HFF-Myc (cell line): ENCODE data around the gene UTS2R.
"Not testable (repeated sequence)": the region's sequence is repeated elsewhere in the genome, so short reads cannot be mapped to it uniquely, and the experiment has no call there.

Experiments
- DNase-seq: peaks from one replicate; pipeline ENCODE4 v3.0.0-alpha.2; 2011; ENCODE audit warnings: low read depth; ENCODE audit errors: extremely low read depth
- H3K4me3 ChIP-seq: replicated peaks from 2 replicates; pipeline ENCODE4 v1.5.1; 2011; ENCODE audit warnings: low read depth, mild to moderate bottlenecking, control low read depth, low read length
- CTCF ChIP-seq: IDR thresholded peaks from 2 replicates; pipeline ENCODE4 v1.5.1; 2012; ENCODE audit warnings: mild to moderate bottlenecking, low read depth, low read length, control low read depth; ENCODE audit errors: missing control alignments

The UTS2R gene

GRCh38 chr17:82407255-82407654 lies 35.7 kb downstream of the UTS2R start:
- DNase-seq = no peak
- TF ChIP-seq CTCF = no peak
- no peak overlapping the region for H3K4me3 ChIP-seq

GRCh38 chr17:82408288-82408937 lies 36.8 kb downstream of the UTS2R start:
- DNase-seq = no peak
- no peak overlapping the region for H3K4me3 ChIP-seq
- no peak for TF ChIP-seq CTCF

DNA sequence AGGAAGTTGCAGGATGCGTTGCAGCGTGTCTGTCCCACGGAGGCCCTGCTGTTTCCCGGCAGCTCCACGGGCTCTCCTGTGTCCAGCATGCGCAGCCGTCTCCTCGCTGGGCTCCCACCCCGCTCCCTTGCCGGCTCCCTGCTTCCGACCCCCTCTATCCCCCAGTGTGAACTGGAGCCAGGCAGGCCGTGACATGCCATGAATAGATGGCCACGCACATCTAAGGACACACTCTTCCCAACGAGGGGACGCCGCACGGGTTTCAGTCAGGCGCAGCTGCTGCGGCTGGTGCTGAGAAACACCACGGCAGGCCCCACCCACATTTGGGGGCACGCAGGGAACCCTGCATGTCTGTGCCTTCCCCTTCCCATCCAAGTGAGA lies 37.4 kb downstream of the UTS2R start:
- no peak for TF ChIP-seq CTCF
- no peak for DNase-seq
- no peak overlapping the region for H3K4me3 ChIP-seq

- DNase-seq = no peak
- no peak for TF ChIP-seq CTCF
- no peak overlapping the region for H3K4me3 ChIP-seq
These were observed 38.6 kb downstream of the UTS2R start for GRCh38 chr17:82410014-82410716.

DNA sequence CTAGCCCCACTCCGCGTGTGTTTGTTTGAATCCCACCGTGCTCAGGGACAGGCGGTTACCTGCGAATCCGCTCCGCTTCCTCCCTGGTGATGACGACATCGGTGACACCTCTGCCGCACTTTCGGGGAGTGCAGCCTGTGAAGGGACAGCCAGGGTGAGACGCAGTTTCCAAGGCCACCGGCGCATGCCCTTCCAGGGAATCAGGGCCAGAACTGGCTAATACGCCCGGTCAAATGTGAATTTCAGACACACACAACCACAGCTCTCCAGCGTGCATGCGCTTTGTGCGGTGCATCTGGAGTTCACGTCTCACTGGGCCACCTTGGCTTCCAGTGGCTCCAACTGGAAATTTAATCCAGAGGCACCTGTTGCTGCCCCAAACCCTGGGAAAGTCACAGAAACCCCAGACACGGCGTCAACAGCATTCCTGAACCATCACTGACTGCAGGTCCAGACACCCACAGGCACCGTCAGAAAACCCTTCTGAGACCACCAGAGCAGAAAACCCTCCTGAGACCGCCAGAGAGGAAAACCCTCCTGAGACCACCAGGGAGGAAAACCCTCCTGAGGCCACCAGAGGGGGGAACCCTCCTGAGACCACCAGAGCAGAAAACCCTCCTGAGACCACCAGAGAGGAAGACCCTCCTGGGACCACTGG lies 40.0 kb downstream of the UTS2R start:
- no peak for TF ChIP-seq CTCF
- no peak overlapping the region for H3K4me3 ChIP-seq
- DNase-seq = no peak

DNA sequence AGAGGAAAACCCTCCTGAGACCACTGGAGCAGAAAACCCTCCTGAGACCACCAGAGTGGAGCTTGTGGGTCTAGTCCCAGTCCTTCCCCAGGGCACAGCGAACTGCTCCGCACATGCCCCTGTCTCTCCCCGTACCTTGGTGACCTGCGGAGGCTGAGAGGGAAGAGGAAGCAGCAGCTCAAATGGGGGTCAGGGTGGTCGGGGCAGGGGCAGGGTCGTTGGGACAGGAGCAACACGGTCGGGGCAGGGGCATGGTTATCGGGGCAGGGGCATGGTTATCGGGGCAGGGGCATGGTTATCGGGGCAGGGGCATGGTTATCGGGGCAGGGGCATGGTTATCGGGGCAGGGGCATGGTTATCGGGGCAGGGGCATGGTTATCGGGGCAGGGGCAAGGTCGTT lies 40.5 kb downstream of the UTS2R start:
- not testable (repeated sequence) for H3K4me3 ChIP-seq, DNase-seq
